Purkinje cell (primary cell): ENCODE results near the gene NDRG3. TPM values are rescaled to one million over a fixed set of nuclear protein-coding genes. Genes with fewer than 3 reads are reported as not detected.

ENCODE experiments used
- polyA plus RNA-seq: library from polyadenylated mRNA; unstranded; fragments of >200 nt; fragmentation: Nextera tagmentation; gene quantifications from 2 replicates; pipeline ENCODE4 v1.2.1, GENCODE V29; 2014

Gene NDRG3
- polyA plus RNA-seq, result 47.9 and 65.9 TPM in 2 replicates

GRCh38 chr20:36745927-36746659 lies at the start of gene NDRG3:
Gene NDRG3, minus strand, starts transcription at chr20:36746090. Its CDS starts 24,355 bp downstream, at chr20:36721735.

GRCh38 chr20:36773597-36774390 lies 27.9 kb upstream of the NDRG3 start, which contains the start of gene DSN1:
Gene DSN1, minus strand, starts transcription at chr20:36773763. Its CDS starts 2,305 bp downstream, at chr20:36771458.

GRCh38 chr20:36645998-36646397 lies 99.9 kb downstream of the NDRG3 start, which contains the start of gene SLA2:
Gene SLA2, minus strand, starts transcription at chr20:36646196. Its CDS starts 4,861 bp downstream, at chr20:36641335.

GRCh38 chr20:36605399-36606157 lies 140.3 kb downstream of the NDRG3 start, which contains the start of gene RAB5IF:
Gene RAB5IF, plus strand, starts transcription at chr20:36605779. Its CDS starts 173 bp downstream, at chr20:36605952.

Other genes starting within 250 kb of the NDRG3 start
- gene MYL9, start 204.6 kb downstream of the NDRG3 start, polyA plus RNA-seq, result not detected in 2 replicates
- 0.73 TPM in 1 of 2 replicates, not detected in the other for gene TGIF2, start 172.5 kb downstream of the NDRG3 start, polyA plus RNA-seq
- 75.4 and 83.4 TPM in 2 replicates for gene RAB5IF, start 140.3 kb downstream of the NDRG3 start, polyA plus RNA-seq
- not detected in 2 replicates for gene SLA2, start 99.9 kb downstream of the NDRG3 start, polyA plus RNA-seq
- gene DSN1, start 27.7 kb upstream of the NDRG3 start, polyA plus RNA-seq, result 4.5 and 7.7 TPM in 2 replicates
- gene TLDC2, start 130.0 kb upstream of the NDRG3 start, polyA plus RNA-seq, result not detected in 2 replicates
- gene SAMHD1, start 205.6 kb upstream of the NDRG3 start, polyA plus RNA-seq, result 9.6 and 17.9 TPM in 2 replicates